HepG2 (cell line): ENCODE results near the gene MAP3K3. TPM values are rescaled to one million over a fixed set of nuclear protein-coding genes. Genes with fewer than 3 reads are reported as not detected.

Experiments
- FOXK2 ChIP-seq: fragments of 450-650 bp; IDR thresholded peaks from 2 replicates; pipeline ENCODE4 v1.6.1; 2016
- IRX3 ChIP-seq: sonication (generic); formaldehyde crosslinking; IDR thresholded peaks from 2 replicates; pipeline ENCODE4 v1.8.1; 2023; ENCODE audit warnings: mild to moderate bottlenecking, low read depth, missing genetic modification reagents, borderline replicate concordance
- JUNB ChIP-seq: sonication (generic); formaldehyde crosslinking; IDR thresholded peaks from 2 replicates; pipeline ENCODE4 v1.8.0; 2022; ENCODE audit warnings: missing genetic modification reagents, mild to moderate bottlenecking, borderline replicate concordance
- MYNN ChIP-seq: sonication (generic); formaldehyde crosslinking; IDR thresholded peaks from 2 replicates; pipeline ENCODE4 v1.4.0; 2020; ENCODE audit warnings: mild to moderate bottlenecking, low read depth, missing genetic modification reagents
- PHB2 ChIP-seq: fragments of 450-650 bp; IDR thresholded peaks from 2 replicates; pipeline ENCODE4 v1.6.1; 2018; ENCODE audit not compliant: partially characterized antibody
- RBM39 ChIP-seq: fragments of 200-400 bp; formaldehyde crosslinking; IDR thresholded peaks from one replicate; pipeline ENCODE4 v1.6.1; 2018; ENCODE audit warnings: antibody characterized with exemption, mild to moderate bottlenecking, low read depth, low read length; ENCODE audit not compliant: poor library complexity, severe bottlenecking
- USF2 ChIP-seq, 2 experiments: sonication (generic) in 1 of 2; formaldehyde crosslinking in 1 of 2; IDR thresholded peaks; 2 replicates each; pipeline versions ENCODE4 v1.5.1 to v1.6.1; 2011 to 2020; ENCODE audit warnings: borderline replicate concordance in 1 of 2, low read depth in 1 of 2, low read length in 1 of 2, mild to moderate bottlenecking in 1 of 2, missing genetic modification reagents in 1 of 2, moderate library complexity in 1 of 2
- ZNF333 ChIP-seq: sonication (generic); formaldehyde crosslinking; IDR thresholded peaks from 2 replicates; pipeline ENCODE4 v1.4.0; 2020; ENCODE audit warnings: mild to moderate bottlenecking, missing genetic modification reagents, borderline replicate concordance
- ZNF44 ChIP-seq: sonication (generic); formaldehyde crosslinking; IDR thresholded peaks from 2 replicates; pipeline ENCODE4 v1.5.1; 2020; ENCODE audit warnings: mild to moderate bottlenecking, missing genetic modification reagents
- ZNF850 ChIP-seq: sonication (generic); formaldehyde crosslinking; conservative IDR thresholded peaks from 2 replicates; pipeline ENCODE4 v1.9.0; 2021; ENCODE audit warnings: mild to moderate bottlenecking, missing genetic modification reagents
- ZSCAN9 ChIP-seq: IDR thresholded peaks from 2 replicates; pipeline ENCODE4 v1.6.1; 2016; ENCODE audit warnings: borderline replicate concordance
- polyA plus RNA-seq, 8 experiments: library from polyadenylated mRNA; depleted of rRNA in 3 of 8; stranded (reverse) in 7 of 8; unstranded in 1 of 8; fragments of >200 nt; fragmentation: Illumina TruSeq in 4 of 8; extraction: Trizol in 4 of 8; gene quantifications; 2 replicates each; pipeline versions ENCODE4 v1.2.1 to v1.2.3, GENCODE V29; 2011 to 2016; ENCODE audit warnings: low read depth in 4 of 8, missing spikeins in 1 of 8, mixed read lengths in 1 of 8; ENCODE audit not compliant: insufficient read depth in 1 of 8
- total RNA-seq, 5 experiments: library from RNA; depleted of rRNA; stranded (reverse); fragments of >200 nt; fragmentation: Illumina TruSeq; extraction: Trizol; gene quantifications; 2 replicates each; pipeline ENCODE4 v1.2.3, GENCODE V29; 2016; ENCODE audit warnings: low read depth in 1 of 5
- TF ChIP-seq, protein P1 (sequence below), 2 experiments: sonication (generic) in 1 of 2; formaldehyde crosslinking in 1 of 2; IDR thresholded peaks; 2 replicates each; pipeline versions ENCODE4 v1.6.1 to v1.9.0; 2014 to 2022; ENCODE audit warnings: antibody characterized with exemption in 1 of 2, borderline replicate concordance in 1 of 2, inconsistent platforms in 1 of 2, low read depth in 1 of 2, missing genetic modification reagents in 1 of 2
- TF ChIP-seq, protein P2 (sequence below): sonication (generic); formaldehyde crosslinking; IDR thresholded peaks from 2 replicates; pipeline ENCODE4 v1.5.1; 2020; ENCODE audit warnings: mild to moderate bottlenecking, missing genetic modification reagents, borderline replicate concordance

The MAP3K3 gene
- total and polyA plus RNA-seq, 2 of the 13 experiments (the other 11 are each of a cell fraction or from before 2014, with no cell fraction given): 17.7 to 21.8 TPM

DNA sequence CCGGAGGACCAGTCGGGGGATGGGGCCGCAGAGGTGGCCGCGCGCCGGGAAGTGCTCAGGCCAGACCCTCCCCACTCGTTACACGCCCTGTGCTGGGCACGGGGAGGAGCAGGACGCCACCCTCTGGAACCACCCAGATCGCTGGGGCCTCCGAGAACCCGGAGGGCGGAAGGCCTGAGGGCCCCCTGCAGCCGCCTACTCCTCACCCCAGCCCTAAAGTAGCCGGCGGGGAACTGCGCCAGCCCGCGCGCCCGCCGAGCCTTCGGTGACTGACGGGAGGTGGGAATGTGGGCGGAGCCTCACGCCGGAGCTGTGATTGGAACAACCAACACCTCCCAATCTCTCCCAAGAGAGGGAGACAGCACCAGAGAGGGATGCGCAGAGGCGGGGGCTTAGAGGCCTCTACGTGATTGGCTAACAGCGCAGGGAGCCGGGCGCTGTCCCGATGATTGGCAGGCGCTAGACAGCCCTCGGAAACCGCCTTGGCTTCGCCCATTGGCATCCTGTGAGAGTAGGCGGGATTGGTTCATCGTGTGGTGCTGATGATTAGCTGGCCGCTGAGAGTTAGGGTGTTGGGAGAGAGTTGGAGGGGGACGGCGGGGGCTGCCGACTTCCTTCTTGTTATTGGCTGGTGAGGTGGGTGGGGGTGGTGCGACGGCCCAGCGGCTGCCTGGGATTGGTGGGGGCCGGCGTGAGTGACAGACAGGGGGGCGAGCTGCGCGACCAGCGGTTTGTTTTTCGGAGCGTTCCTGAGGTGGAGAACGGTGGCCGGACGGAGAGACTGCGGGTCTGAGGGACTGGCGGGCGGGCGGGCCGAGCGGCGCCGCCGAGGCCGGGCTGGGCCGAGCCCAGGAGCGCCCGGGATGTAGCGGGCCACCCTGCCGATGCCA, at the start of gene MAP3K3 (continued):
- TF ChIP-seq, protein P1, sequence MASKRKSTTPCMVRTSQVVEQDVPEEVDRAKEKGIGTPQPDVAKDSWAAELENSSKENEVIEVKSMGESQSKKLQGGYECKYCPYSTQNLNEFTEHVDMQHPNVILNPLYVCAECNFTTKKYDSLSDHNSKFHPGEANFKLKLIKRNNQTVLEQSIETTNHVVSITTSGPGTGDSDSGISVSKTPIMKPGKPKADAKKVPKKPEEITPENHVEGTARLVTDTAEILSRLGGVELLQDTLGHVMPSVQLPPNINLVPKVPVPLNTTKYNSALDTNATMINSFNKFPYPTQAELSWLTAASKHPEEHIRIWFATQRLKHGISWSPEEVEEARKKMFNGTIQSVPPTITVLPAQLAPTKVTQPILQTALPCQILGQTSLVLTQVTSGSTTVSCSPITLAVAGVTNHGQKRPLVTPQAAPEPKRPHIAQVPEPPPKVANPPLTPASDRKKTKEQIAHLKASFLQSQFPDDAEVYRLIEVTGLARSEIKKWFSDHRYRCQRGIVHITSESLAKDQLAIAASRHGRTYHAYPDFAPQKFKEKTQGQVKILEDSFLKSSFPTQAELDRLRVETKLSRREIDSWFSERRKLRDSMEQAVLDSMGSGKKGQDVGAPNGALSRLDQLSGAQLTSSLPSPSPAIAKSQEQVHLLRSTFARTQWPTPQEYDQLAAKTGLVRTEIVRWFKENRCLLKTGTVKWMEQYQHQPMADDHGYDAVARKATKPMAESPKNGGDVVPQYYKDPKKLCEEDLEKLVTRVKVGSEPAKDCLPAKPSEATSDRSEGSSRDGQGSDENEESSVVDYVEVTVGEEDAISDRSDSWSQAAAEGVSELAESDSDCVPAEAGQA (IDR thresholded peaks at IDR 0.05; ENCODE audit: low read depth): no peak
- TF ChIP-seq, protein P1 (CRISPR knock-in tag; IDR thresholded peaks at IDR 0.05; ENCODE audit: borderline replicate concordance): 0 out of 2 replicates have a peak, but pooled peaks have one; percentile 26
- TF ChIP-seq PHB2 (no peak), MYNN (CRISPR knock-in tag) (no peak), IRX3 (CRISPR knock-in tag) (no peak), JUNB (CRISPR knock-in tag) (no peak), FOXK2 (peak; percentile 62; the same call in 1 of the 2 replicates), ZNF333 (CRISPR knock-in tag) (peak; percentile 98), ZSCAN9 (no peak; the same call in 1 of the 2 replicates), RBM39 (peak; percentile 89), USF2 (IDR thresholded peaks at IDR 0.05; ENCODE audit: low read depth, low read length) (no peak), USF2 (CRISPR knock-in tag; IDR thresholded peaks at IDR 0.05; ENCODE audit: borderline replicate concordance) (no peak), ZNF44 (CRISPR knock-in tag) (peak; percentile 25; the same call in 1 of the 2 replicates), ZNF850 (no peak)
- TF ChIP-seq, protein P2, sequence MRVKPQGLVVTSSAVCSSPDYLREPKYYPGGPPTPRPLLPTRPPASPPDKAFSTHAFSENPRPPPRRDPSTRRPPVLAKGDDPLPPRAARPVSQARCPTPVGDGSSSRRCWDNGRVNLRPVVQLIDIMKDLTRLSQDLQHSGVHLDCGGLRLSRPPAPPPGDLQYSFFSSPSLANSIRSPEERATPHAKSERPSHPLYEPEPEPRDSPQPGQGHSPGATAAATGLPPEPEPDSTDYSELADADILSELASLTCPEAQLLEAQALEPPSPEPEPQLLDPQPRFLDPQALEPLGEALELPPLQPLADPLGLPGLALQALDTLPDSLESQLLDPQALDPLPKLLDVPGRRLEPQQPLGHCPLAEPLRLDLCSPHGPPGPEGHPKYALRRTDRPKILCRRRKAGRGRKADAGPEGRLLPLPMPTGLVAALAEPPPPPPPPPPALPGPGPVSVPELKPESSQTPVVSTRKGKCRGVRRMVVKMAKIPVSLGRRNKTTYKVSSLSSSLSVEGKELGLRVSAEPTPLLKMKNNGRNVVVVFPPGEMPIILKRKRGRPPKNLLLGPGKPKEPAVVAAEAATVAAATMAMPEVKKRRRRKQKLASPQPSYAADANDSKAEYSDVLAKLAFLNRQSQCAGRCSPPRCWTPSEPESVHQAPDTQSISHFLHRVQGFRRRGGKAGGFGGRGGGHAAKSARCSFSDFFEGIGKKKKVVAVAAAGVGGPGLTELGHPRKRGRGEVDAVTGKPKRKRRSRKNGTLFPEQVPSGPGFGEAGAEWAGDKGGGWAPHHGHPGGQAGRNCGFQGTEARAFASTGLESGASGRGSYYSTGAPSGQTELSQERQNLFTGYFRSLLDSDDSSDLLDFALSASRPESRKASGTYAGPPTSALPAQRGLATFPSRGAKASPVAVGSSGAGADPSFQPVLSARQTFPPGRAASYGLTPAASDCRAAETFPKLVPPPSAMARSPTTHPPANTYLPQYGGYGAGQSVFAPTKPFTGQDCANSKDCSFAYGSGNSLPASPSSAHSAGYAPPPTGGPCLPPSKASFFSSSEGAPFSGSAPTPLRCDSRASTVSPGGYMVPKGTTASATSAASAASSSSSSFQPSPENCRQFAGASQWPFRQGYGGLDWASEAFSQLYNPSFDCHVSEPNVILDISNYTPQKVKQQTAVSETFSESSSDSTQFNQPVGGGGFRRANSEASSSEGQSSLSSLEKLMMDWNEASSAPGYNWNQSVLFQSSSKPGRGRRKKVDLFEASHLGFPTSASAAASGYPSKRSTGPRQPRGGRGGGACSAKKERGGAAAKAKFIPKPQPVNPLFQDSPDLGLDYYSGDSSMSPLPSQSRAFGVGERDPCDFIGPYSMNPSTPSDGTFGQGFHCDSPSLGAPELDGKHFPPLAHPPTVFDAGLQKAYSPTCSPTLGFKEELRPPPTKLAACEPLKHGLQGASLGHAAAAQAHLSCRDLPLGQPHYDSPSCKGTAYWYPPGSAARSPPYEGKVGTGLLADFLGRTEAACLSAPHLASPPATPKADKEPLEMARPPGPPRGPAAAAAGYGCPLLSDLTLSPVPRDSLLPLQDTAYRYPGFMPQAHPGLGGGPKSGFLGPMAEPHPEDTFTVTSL: no peak
